HUES64 (cell line): ENCODE data around the gene OR8J3. TPM values are rescaled to one million over a fixed set of nuclear protein-coding genes. Genes with fewer than 3 reads are reported as not detected.
"Not testable (repeated sequence)": the region's sequence is repeated elsewhere in the genome, so short reads cannot be mapped to it uniquely, and the experiment has no call there.

Experiments
- H3K27ac ChIP-seq: 2 replicates; pipeline ENCODE4 v1.7.0; 2013; ENCODE audit warnings: low read depth, low read length, inconsistent platforms
- H3K27me3 ChIP-seq: 2 replicates; pipeline ENCODE4 v1.6.1; 2013; ENCODE audit warnings: mild to moderate bottlenecking, low read length; ENCODE audit not compliant: insufficient read depth
- H3K36me3 ChIP-seq: 2 replicates; pipeline ENCODE4 v1.6.1; 2013; ENCODE audit warnings: mild to moderate bottlenecking, low read length; ENCODE audit not compliant: insufficient read depth
- H3K4me1 ChIP-seq: 2 replicates; pipeline ENCODE4 v1.6.1; 2013; ENCODE audit warnings: mild to moderate bottlenecking, low read length, moderate library complexity; ENCODE audit not compliant: insufficient read depth
- H3K4me3 ChIP-seq: 2 replicates; pipeline ENCODE4 v1.5.1; 2013; ENCODE audit warnings: mild to moderate bottlenecking, low read length, moderate library complexity
- H3K9ac ChIP-seq: 2 replicates; pipeline ENCODE4 v1.6.1; 2013; ENCODE audit warnings: mild to moderate bottlenecking, low read depth, low read length
- H3K9me3 ChIP-seq: 2 replicates; pipeline ENCODE4 v1.6.1; 2013; ENCODE audit warnings: low read depth, low read length; ENCODE audit not compliant: insufficient read depth
- WGBS: fragments of 150-250, 120-280 bp; methylation state at CpG from one replicate; pipeline ENCODE4 v1.1.7; 2013; ENCODE audit warnings: missing lambda C conversion rate; 5-methylcytosine and 5-hydroxymethylcytosine counted together
- polyA plus RNA-seq, 2 experiments: library from polyadenylated mRNA; stranded (reverse); fragments of 50-300 nt; gene quantifications; one replicate each; pipeline ENCODE4 v1.2.3, GENCODE V29; 2013

OR8J3 gene
- not detected for polyA plus RNA-seq (2013, experiment 1 of 2)
- not detected for polyA plus RNA-seq (2013, experiment 2 of 2)

DNA sequence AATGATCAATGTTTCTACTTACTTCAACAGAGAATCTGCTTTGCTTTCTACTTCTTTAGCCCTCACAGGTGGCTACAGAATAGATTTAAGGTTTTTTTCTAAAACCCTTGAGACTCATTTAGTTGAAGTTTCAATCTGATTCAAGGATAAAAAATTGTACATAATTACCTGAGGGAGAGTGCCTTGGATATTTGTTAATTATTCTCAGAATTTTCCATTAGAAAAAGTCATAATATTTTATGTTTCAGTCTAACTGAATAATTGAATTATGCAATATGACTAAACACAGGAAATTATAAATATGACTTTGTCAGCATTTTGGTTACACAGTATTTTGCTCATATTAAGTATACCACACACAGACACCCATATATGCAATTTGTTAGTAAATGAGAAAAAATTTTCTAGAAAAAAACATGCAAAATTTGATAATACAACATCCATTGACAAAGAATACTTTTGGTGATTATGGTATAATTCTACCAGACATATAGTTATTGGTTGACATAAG is at the start of gene OR8J3:
Gene OR8J3 (minus strand): TSS at position 51 of the 511 bp plus-strand sequence. CDS start 2,483 bp downstream, outside the sequence.
- no peaks in the 10 kb centered on the region for H3K36me3 ChIP-seq
- H3K9me3 ChIP-seq, result no peaks in the 10 kb centered on the region
- H3K27me3 ChIP-seq, result no peaks in the 10 kb centered on the region
- H3K4me1 ChIP-seq, result no peaks in the 10 kb centered on the region
- no peak within 1 kb of the TSS for H3K27ac ChIP-seq
- no peak within 1 kb of the TSS for H3K9ac ChIP-seq
- H3K4me3 ChIP-seq, result no peak within 1 kb of the TSS

GRCh38 chr11:56188602-56189001 is 48.6 kb upstream of the OR8J3 start:
- no peak overlapping the region for H3K27ac ChIP-seq
- H3K27me3 ChIP-seq, result no peaks in the 10 kb centered on the region
- no peaks in the 10 kb centered on the region for H3K4me1 ChIP-seq
- WGBS, result 92% methylated on average over 3 of the region's 3 CpGs
- H3K4me3 ChIP-seq, result no peak overlapping the region
- no peaks in the 10 kb centered on the region for H3K36me3 ChIP-seq
- 0 out of 2 replicates have a peak, but pooled peaks cover 2% of the 10 kb centered on the region for H3K9me3 ChIP-seq
- H3K9ac ChIP-seq, result no peak overlapping the region

- H3K4me3 ChIP-seq, result no peak overlapping the region
- no peaks in the 10 kb centered on the region for H3K4me1 ChIP-seq
- no peaks in the 10 kb centered on the region for H3K27me3 ChIP-seq
- no peak overlapping the region for H3K27ac ChIP-seq
- no peaks in the 10 kb centered on the region for H3K36me3 ChIP-seq
- no peak overlapping the region for H3K9ac ChIP-seq
- H3K9me3 ChIP-seq, result peaks cover 22% of the 10 kb centered on the region
These were observed 43.5 kb upstream of the OR8J3 start for GRCh38 chr11:56183459-56183858.

DNA sequence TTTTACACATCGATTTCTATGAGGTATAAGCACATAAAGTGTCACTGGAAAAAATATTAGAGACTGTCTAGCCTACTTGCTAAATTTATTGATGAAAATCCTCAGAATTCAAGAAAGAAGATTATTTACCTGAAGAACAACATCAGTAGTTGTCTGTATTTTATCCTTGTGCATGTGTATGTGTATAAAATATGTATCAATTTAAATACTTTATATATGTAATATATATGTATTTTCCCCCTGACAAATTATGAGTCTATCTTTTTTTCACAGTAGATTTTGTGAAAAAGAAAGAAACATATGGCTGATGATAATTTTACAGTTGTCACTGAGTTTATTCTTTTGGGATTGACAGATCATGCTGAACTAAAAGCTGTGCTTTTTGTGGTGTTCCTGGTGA is 36.3 kb upstream of the OR8J3 start, which contains the start of gene OR5J2:
Gene OR5J2 (plus strand): TSS at position 301 of the 400 bp plus-strand sequence. CDS start 0 bp downstream, at position 301.
- Histone ChIP-seq H3K27me3 (no peaks in the 10 kb centered on the region), H3K4me1 (no peaks in the 10 kb centered on the region), H3K9me3 (peaks cover 25% of the 10 kb centered on the region), H3K27ac (no peak within 1 kb of the TSS), H3K36me3 (no peaks in the 10 kb centered on the region), H3K9ac (no peak within 1 kb of the TSS), H3K4me3 (no peak within 1 kb of the TSS)
- WGBS, result 100% methylated on average over 1 of the region's 1 CpG

DNA sequence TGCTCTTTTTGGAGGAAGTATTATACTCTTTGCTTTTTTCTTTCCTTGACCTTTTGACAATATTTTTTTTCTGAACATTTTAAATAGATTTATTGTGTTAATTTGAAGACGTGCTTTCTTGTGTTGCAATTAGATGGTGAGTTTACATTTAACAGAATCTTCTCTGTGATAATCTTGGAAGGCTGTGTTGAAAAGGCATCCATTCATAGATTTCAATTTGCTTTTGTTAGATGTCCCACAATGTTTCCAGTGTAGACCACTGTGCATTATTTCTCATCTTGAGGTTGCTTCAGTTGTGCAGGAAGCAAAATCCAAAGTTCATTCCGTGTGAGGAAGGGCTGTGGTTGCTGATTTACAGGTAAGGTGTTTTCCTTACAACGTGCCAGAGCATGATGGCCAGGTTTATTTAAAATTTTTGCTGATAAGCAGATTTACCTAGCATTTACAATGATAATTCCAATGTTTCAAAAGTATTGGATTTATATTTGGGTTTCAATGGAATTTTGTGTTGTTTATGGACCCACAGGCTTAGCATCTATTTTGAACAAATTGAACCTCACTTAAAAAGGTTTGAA is 32.3 kb upstream of the OR8J3 start:
- H3K4me1 ChIP-seq, result no peaks in the 10 kb centered on the region
- no peaks in the 10 kb centered on the region for H3K36me3 ChIP-seq
- no peak overlapping the region for H3K9ac ChIP-seq
- H3K9me3 ChIP-seq, result no peaks in the 10 kb centered on the region
- WGBS, result 94% methylated on average over 3 of the region's 3 CpGs
- H3K27me3 ChIP-seq, result no peaks in the 10 kb centered on the region
- no peak overlapping the region for H3K27ac ChIP-seq
- no peak overlapping the region for H3K4me3 ChIP-seq

GRCh38 chr11:56163804-56164203 is 23.8 kb upstream of the OR8J3 start:
- H3K27me3 ChIP-seq, result no peaks in the 10 kb centered on the region
- no peak overlapping the region for H3K27ac ChIP-seq
- H3K4me1 ChIP-seq, result no peaks in the 10 kb centered on the region
- H3K36me3 ChIP-seq, result no peaks in the 10 kb centered on the region
- no peak overlapping the region for H3K4me3 ChIP-seq
- no peaks in the 10 kb centered on the region for H3K9me3 ChIP-seq
- 78% methylated on average over 2 of the region's 3 CpGs for WGBS
- no peak overlapping the region for H3K9ac ChIP-seq

DNA sequence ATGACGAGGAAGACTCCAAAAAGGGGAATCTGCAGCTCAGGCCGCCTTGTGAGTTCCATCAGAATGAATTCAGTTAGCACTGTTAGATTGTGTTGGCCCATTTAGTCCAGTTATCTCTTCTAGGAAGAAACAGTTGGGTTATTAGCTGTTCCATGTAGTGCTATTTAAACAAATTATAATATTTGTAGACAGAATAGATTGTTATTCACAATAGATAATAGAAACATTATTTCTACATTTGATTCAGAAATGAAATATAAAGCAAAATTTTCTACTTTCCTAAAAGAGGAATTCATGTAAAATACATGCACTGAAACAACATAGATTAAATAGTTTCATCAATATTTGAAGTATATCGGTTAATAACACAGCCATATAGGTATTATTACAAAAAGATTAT is 20.2 kb upstream of the OR8J3 start, which contains the start of gene OR8K5:
Gene OR8K5 (minus strand): TSS at position 101 of the 400 bp plus-strand sequence. CDS start 0 bp downstream, at position 101.
- WGBS, result 93% methylated on average over 2 of the region's 3 CpGs
- no peaks in the 10 kb centered on the region for H3K4me1 ChIP-seq
- no peaks in the 10 kb centered on the region for H3K36me3 ChIP-seq
- H3K9me3 ChIP-seq, result peaks cover 7% of the 10 kb centered on the region; the same call in 1 of the 2 replicates
- no peaks in the 10 kb centered on the region for H3K27me3 ChIP-seq
- no peak within 1 kb of the TSS for H3K4me3 ChIP-seq
- no peak within 1 kb of the TSS for H3K27ac ChIP-seq
- no peak within 1 kb of the TSS for H3K9ac ChIP-seq

DNA sequence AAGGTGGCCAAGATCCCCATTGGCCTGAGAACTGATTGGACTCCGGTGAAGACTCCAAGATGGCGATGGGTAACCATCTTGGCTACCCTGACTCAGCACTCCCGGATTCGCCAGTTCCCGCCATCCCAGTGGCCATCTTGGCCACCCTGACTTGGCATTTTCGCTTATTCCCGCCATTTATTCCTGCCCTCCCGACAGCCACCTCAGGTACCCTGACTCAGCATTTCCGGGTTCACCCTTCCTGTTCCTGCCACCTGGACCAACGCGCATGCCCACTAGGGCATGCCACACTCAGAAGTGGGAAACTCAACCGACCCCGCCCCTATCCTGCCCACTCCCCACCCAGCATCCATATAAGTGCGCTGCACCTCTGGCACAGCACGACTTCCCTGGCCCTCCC is 12.3 kb upstream of the OR8J3 start:
- Histone ChIP-seq H3K4me3 (no peak overlapping the region), H3K9me3 (peaks cover 11% of the 10 kb centered on the region), H3K27me3 (no peaks in the 10 kb centered on the region), H3K9ac (no peak overlapping the region), H3K27ac (no peak overlapping the region), H3K36me3 (no peaks in the 10 kb centered on the region), H3K4me1 (no peaks in the 10 kb centered on the region)
- 96% methylated on average over 15 of the region's 15 CpGs for WGBS

DNA sequence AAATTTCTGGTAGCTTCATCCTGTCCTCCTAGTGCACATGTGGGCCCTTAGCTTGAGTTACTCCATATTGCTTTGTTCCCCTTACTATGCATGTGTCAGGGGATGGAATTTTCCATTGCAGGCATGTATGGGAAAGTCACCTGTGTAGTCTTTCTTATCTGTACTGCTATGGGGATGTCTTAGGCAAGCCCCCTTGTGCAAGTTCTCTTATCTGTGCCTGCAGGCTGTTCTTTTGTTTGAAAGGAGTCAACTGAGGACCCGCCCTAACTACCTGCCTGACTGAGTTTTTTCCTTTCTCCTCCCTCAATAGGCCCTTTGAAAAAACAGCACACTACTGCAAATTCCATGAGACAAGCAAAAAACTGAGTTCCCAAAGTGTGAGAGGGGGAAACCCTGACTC is 11.4 kb upstream of the OR8J3 start:
- no peak overlapping the region for H3K9ac ChIP-seq
- WGBS, result 100% methylated on average over 1 of the region's 1 CpG
- no peak overlapping the region for H3K4me3 ChIP-seq
- no peaks in the 10 kb centered on the region for H3K36me3 ChIP-seq
- H3K9me3 ChIP-seq, result peaks cover 11% of the 10 kb centered on the region
- no peak overlapping the region for H3K27ac ChIP-seq
- H3K4me1 ChIP-seq, result no peaks in the 10 kb centered on the region
- no peaks in the 10 kb centered on the region for H3K27me3 ChIP-seq

GRCh38 chr11:56143681-56144080 is 3.7 kb upstream of the OR8J3 start:
- H3K9me3 ChIP-seq, H3K27ac ChIP-seq: not testable (repeated sequence)
- WGBS, result 93% methylated on average over 29 of the region's 30 CpGs

GRCh38 chr11:56122073-56122472 is 17.9 kb downstream of the OR8J3 start, which contains the start of gene OR8H3:
OR8H3 (plus strand) TSS chr11:56122373; CDS start chr11:56122373, 0 bp downstream.
- H3K27ac ChIP-seq, result no peak within 1 kb of the TSS
- no peaks in the 10 kb centered on the region for H3K9me3 ChIP-seq
- no peaks in the 10 kb centered on the region for H3K27me3 ChIP-seq
- H3K4me1 ChIP-seq, result no peaks in the 10 kb centered on the region
- no peaks in the 10 kb centered on the region for H3K36me3 ChIP-seq
- 94% methylated on average over 5 of the region's 6 CpGs for WGBS
- no peak within 1 kb of the TSS for H3K9ac ChIP-seq
- H3K4me3 ChIP-seq, result no peak within 1 kb of the TSS

More at GRCh38 chr11:56143681-56144080, 3.7 kb upstream of the OR8J3 start:
- H3K27me3 ChIP-seq, H3K36me3 ChIP-seq, H3K4me1 ChIP-seq, H3K4me3 ChIP-seq, H3K9ac ChIP-seq: not testable (repeated sequence)
